NOMO-1 treated with dmso at 0.1 percent for 144 hours (cell line): Measurements from ENCODE around the gene SH2D3A.
"Not testable (repeated sequence)": the region's sequence is repeated elsewhere in the genome, so short reads cannot be mapped to it uniquely, and the experiment has no call there.

Source experiments
- DNase-seq: peaks from one replicate; lab custom pipeline; 2025; ENCODE audit not compliant: unreplicated experiment; lab: John Stamatoyannopoulos, UW

The SH2D3A gene

GRCh38 chr19:6790194-6791128, 23.2 kb upstream of the SH2D3A start:
- DNase-seq, result no peak

- DNase-seq, result no peak
Measured at GRCh38 chr19:6788896-6789295, 21.7 kb upstream of the SH2D3A start.

- DNase-seq, result no peak
Measured at GRCh38 chr19:6787393-6787792, 20.2 kb upstream of the SH2D3A start.

GRCh38 chr19:6779206-6779605, 12.0 kb upstream of the SH2D3A start:
- no peak for DNase-seq

- no peak for DNase-seq
Measured at GRCh38 chr19:6778386-6778785, 11.2 kb upstream of the SH2D3A start.

- no peak for DNase-seq
Measured at GRCh38 chr19:6777434-6777833, 10.2 kb upstream of the SH2D3A start.

GRCh38 chr19:6776999-6777398, 9.8 kb upstream of the SH2D3A start:
- DNase-seq, result no peak

- not testable (repeated sequence) for DNase-seq
Measured at GRCh38 chr19:6776045-6776444, 8.8 kb upstream of the SH2D3A start.

GRCh38 chr19:6774821-6775707, 7.8 kb upstream of the SH2D3A start:
- DNase-seq, result peak; percentile 17

GRCh38 chr19:6773323-6773931, 6.2 kb upstream of the SH2D3A start:
- DNase-seq, result peak; percentile 48

GRCh38 chr19:6772866-6773322, 5.7 kb upstream of the SH2D3A start:
- DNase-seq, result no peak

GRCh38 chr19:6772028-6772865, 5.0 kb upstream of the SH2D3A start, which contains the start of gene VAV1:
VAV1 (plus strand) TSS chr19:6772708; CDS start chr19:6772808, 100 bp downstream.
- DNase-seq, result peak; percentile 94

GRCh38 chr19:6771648-6772027, 4.4 kb upstream of the SH2D3A start:
- DNase-seq, result not testable (repeated sequence)

- DNase-seq, result no peak
Measured at GRCh38 chr19:6769006-6769619, 1.9 kb upstream of the SH2D3A start.

GRCh38 chr19:6768236-6768785, 1.1 kb upstream of the SH2D3A start:
- no peak for DNase-seq

GRCh38 chr19:6767081-6767356, 216 bp downstream of the SH2D3A start:
- no peak for DNase-seq

GRCh38 chr19:6766357-6767080, 716 bp downstream of the SH2D3A start:
- DNase-seq, result no peak

- DNase-seq, result no peak
Measured at GRCh38 chr19:6765738-6766356, 1.4 kb downstream of the SH2D3A start.
